NB4 (cell line): ENCODE measurements around the gene VEPH1.

Source experiments
- DNase-seq: peaks from one replicate; pipeline ENCODE4 v3.0.0; 2010; ENCODE audit warnings: low read depth
- H3K4me3 ChIP-seq: one replicate; pipeline ENCODE4 v1.5.1; 2011; ENCODE audit warnings: mild to moderate bottlenecking, low read depth, low read length, moderate library complexity
- CTCF ChIP-seq: IDR thresholded peaks from one replicate; pipeline ENCODE4 v1.5.1; 2012; ENCODE audit warnings: low read depth, low read length
- MYC ChIP-seq: IDR thresholded peaks from 2 replicates; pipeline ENCODE4 v1.6.1; 2011; ENCODE audit warnings: low read depth, low read length
- POLR2A ChIP-seq: IDR thresholded peaks from 2 replicates; pipeline ENCODE4 v1.6.1; 2011; ENCODE audit warnings: mild to moderate bottlenecking; ENCODE audit not compliant: insufficient read length; ENCODE audit errors: extremely low read depth
- TF ChIP-seq, protein P1 (sequence below): IDR thresholded peaks from 2 replicates; pipeline ENCODE4 v1.6.1; 2011; ENCODE audit warnings: low read depth, low read length

VEPH1 gene

GRCh38 chr3:157231071-157231470 is 272.1 kb downstream of the VEPH1 start:
- no peak for DNase-seq
- TF ChIP-seq, protein P1, sequence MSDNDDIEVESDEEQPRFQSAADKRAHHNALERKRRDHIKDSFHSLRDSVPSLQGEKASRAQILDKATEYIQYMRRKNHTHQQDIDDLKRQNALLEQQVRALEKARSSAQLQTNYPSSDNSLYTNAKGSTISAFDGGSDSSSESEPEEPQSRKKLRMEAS, result no peak
- TF ChIP-seq MYC (no peak), CTCF (no peak), POLR2A (no peak)
- no peak overlapping the region for H3K4me3 ChIP-seq

- TF ChIP-seq, protein P1, result no peak
- no peak for TF ChIP-seq POLR2A
- TF ChIP-seq MYC, result no peak
- no peak for TF ChIP-seq CTCF
- DNase-seq, result no peak
- no peak overlapping the region for H3K4me3 ChIP-seq
Observed at GRCh38 chr3:157226173-157226847, 276.9 kb downstream of the VEPH1 start.

- no peak overlapping the region for H3K4me3 ChIP-seq
- no peak for DNase-seq
- TF ChIP-seq MYC (no peak), POLR2A (no peak), CTCF (no peak)
- TF ChIP-seq, protein P1, result no peak
Observed at GRCh38 chr3:157225001-157225400, 278.2 kb downstream of the VEPH1 start.

GRCh38 chr3:157220883-157221282 is 282.3 kb downstream of the VEPH1 start:
- H3K4me3 ChIP-seq, result no peak overlapping the region
- TF ChIP-seq CTCF (no peak), POLR2A (no peak), MYC (no peak)
- TF ChIP-seq, protein P1, result no peak
- no peak for DNase-seq

DNA sequence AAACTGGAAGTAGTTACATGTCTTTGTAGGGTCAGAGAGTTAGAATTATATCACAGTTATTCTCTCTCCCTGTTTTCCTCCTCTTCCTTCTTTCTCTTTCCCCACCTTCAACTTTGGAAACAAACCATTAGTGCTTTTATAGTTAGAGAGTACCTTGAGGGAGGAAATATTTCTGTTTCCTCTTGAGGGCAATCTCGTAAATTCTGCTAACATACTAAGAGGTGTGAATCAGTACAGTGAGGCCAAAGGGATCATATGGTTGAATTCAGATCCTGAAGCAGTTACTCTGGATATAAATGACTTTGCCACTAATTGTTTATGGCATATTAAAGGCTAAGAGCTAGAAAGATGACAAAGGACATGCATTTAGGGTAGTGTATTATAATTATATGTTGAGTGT is 283.0 kb downstream of the VEPH1 start:
- TF ChIP-seq POLR2A, result no peak
- no peak for TF ChIP-seq MYC
- TF ChIP-seq, protein P1, result no peak
- no peak for TF ChIP-seq CTCF
- H3K4me3 ChIP-seq, result no peak overlapping the region
- DNase-seq, result no peak
